Fibroblast of skin of left biceps (primary cell): ENCODE results near the gene IL4.

Experiments
- DNase-seq, 2 experiments: peaks; one replicate each; pipeline ENCODE4 v3.0.0-alpha.2; 2013; ENCODE audit warnings: low read depth in 2 of 2

The IL4 gene

GRCh38 chr5:132658381-132659302 lies 15.1 kb upstream of the IL4 start:
- DNase-seq: no peak

GRCh38 chr5:132659598-132660493 lies 13.9 kb upstream of the IL4 start:
- no peak for DNase-seq

- no peak for DNase-seq
Observed at GRCh38 chr5:132661231-132662003, 12.4 kb upstream of the IL4 start.

- no peak for DNase-seq
Observed at GRCh38 chr5:132662004-132662401, 11.8 kb upstream of the IL4 start.

- no peak for DNase-seq
Observed at GRCh38 chr5:132662925-132663770, 10.6 kb upstream of the IL4 start.

GRCh38 chr5:132663771-132664695 lies 9.8 kb upstream of the IL4 start:
- no peak for DNase-seq

GRCh38 chr5:132664696-132665209 lies 9.0 kb upstream of the IL4 start:
- DNase-seq: no peak

GRCh38 chr5:132665574-132666080 lies 8.2 kb upstream of the IL4 start:
- no peak for DNase-seq

- DNase-seq: no peak
Observed at GRCh38 chr5:132666310-132667123, 7.3 kb upstream of the IL4 start.

- no peak for DNase-seq
Observed at GRCh38 chr5:132667309-132667708, 6.5 kb upstream of the IL4 start.

GRCh38 chr5:132667761-132668705 lies 5.8 kb upstream of the IL4 start:
- no peak for DNase-seq

- DNase-seq: no peak
Observed at GRCh38 chr5:132668706-132669454, 4.9 kb upstream of the IL4 start.

- DNase-seq: no peak
Observed at GRCh38 chr5:132669455-132669820, 4.4 kb upstream of the IL4 start.

- DNase-seq: no peak
Observed at GRCh38 chr5:132669966-132670882, 3.6 kb upstream of the IL4 start.

GRCh38 chr5:132671000-132671399 lies 2.8 kb upstream of the IL4 start:
- no peak for DNase-seq

GRCh38 chr5:132673488-132673887 lies 301 bp upstream of the IL4 start:
- no peak for DNase-seq
